Suprapubic skin (tissue), 3 donors: Measurements from ENCODE around the gene ONECUT3.

Source experiments
- EP300 ChIP-seq: sonication (generic); formaldehyde crosslinking; IDR thresholded peaks from one replicate; pipeline ENCODE4 v1.6.1; 2017; ENCODE audit warnings: antibody characterized with exemption
- TF ChIP-seq, protein P1 (sequence below), 2 donors: fragments of 200-600 bp in 1 of 2; fragments of 450-650 bp in 1 of 2; sonication (generic) in 1 of 2; IDR thresholded peaks; one replicate each; pipeline ENCODE4 v1.5.1; 2016 to 2019; ENCODE audit warnings: antibody characterized with exemption in 2 of 2, mild to moderate bottlenecking in 1 of 2, moderate library complexity in 1 of 2

- TF ChIP-seq EP300: no peak
- TF ChIP-seq, protein P1, sequence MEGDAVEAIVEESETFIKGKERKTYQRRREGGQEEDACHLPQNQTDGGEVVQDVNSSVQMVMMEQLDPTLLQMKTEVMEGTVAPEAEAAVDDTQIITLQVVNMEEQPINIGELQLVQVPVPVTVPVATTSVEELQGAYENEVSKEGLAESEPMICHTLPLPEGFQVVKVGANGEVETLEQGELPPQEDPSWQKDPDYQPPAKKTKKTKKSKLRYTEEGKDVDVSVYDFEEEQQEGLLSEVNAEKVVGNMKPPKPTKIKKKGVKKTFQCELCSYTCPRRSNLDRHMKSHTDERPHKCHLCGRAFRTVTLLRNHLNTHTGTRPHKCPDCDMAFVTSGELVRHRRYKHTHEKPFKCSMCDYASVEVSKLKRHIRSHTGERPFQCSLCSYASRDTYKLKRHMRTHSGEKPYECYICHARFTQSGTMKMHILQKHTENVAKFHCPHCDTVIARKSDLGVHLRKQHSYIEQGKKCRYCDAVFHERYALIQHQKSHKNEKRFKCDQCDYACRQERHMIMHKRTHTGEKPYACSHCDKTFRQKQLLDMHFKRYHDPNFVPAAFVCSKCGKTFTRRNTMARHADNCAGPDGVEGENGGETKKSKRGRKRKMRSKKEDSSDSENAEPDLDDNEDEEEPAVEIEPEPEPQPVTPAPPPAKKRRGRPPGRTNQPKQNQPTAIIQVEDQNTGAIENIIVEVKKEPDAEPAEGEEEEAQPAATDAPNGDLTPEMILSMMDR (IDR thresholded peaks at IDR 0.05): no peak
Observed at GRCh38 chr19:1766800-1767352, 13.6 kb downstream of the ONECUT3 start.
